Panc1 (cell line): ENCODE data around the gene APLP1.

Source experiments
- POLR2AphosphoS5 ChIP-seq: IDR thresholded peaks from 2 replicates; pipeline ENCODE4 v1.6.1; 2012; ENCODE audit warnings: mild to moderate bottlenecking, low read depth, low read length, moderate library complexity
- SIN3A ChIP-seq: IDR thresholded peaks from 2 replicates; pipeline ENCODE4 v1.6.1; 2012; ENCODE audit warnings: low read depth, mild to moderate bottlenecking, low read length, moderate library complexity, borderline replicate concordance; ENCODE audit not compliant: insufficient read depth
- TCF7L2 ChIP-seq: IDR thresholded peaks from 2 replicates; pipeline ENCODE4 v1.6.1; 2011; ENCODE audit warnings: mild to moderate bottlenecking, low read depth, low read length, inconsistent platforms
- TF ChIP-seq, protein P1 (sequence below): fragments of 450-650 bp; IDR thresholded peaks from 2 replicates; pipeline ENCODE4 v1.5.1; 2017; ENCODE audit warnings: mild to moderate bottlenecking
- TF ChIP-seq, protein P2 (sequence below), 2 experiments: IDR thresholded peaks; 2 replicates each; pipeline ENCODE4 v1.6.1; 2011 to 2012; ENCODE audit warnings: low read depth in 2 of 2, control low read depth in 1 of 2, low read length in 1 of 2, mild to moderate bottlenecking in 1 of 2, moderate library complexity in 1 of 2; ENCODE audit not compliant: insufficient read depth in 1 of 2

DNA sequence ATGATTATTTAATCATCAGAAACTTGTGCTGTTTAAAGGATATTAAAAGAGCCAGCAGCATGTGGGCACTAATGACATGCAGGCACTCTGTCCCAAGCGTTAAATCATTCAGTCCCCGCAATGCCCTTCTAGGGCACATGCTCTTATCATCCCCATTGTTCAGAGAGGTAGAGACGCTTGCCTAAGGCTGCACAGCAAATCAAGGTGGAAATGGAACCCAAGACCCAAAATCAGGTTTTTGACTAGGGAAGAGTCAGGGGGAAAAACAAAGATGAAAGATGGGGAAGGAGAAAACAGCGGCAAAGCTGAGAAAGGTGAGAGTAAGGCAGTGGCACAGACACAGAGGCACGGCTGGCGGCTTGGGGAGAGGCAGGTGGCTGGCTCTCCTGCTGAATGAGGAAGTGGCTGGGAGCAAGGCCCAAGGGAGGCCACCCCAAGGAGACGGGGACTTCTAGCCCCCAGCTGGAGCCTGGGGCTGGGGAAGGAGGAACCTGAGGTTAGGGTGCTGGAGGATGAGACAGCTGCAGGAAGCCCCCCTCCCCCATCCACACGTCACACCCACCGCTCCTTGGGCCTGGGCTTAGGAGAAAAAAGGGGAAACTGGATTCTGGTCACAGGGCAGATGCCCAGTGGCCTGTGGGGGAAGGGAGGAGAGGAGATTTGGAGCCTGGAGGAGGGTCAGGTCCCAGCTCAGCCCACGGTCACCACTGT is 40.8 kb downstream of the APLP1 start:
- TF ChIP-seq, protein P1, sequence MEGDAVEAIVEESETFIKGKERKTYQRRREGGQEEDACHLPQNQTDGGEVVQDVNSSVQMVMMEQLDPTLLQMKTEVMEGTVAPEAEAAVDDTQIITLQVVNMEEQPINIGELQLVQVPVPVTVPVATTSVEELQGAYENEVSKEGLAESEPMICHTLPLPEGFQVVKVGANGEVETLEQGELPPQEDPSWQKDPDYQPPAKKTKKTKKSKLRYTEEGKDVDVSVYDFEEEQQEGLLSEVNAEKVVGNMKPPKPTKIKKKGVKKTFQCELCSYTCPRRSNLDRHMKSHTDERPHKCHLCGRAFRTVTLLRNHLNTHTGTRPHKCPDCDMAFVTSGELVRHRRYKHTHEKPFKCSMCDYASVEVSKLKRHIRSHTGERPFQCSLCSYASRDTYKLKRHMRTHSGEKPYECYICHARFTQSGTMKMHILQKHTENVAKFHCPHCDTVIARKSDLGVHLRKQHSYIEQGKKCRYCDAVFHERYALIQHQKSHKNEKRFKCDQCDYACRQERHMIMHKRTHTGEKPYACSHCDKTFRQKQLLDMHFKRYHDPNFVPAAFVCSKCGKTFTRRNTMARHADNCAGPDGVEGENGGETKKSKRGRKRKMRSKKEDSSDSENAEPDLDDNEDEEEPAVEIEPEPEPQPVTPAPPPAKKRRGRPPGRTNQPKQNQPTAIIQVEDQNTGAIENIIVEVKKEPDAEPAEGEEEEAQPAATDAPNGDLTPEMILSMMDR, result no peak
- no peak for TF ChIP-seq POLR2AphosphoS5
- TF ChIP-seq, protein P2, sequence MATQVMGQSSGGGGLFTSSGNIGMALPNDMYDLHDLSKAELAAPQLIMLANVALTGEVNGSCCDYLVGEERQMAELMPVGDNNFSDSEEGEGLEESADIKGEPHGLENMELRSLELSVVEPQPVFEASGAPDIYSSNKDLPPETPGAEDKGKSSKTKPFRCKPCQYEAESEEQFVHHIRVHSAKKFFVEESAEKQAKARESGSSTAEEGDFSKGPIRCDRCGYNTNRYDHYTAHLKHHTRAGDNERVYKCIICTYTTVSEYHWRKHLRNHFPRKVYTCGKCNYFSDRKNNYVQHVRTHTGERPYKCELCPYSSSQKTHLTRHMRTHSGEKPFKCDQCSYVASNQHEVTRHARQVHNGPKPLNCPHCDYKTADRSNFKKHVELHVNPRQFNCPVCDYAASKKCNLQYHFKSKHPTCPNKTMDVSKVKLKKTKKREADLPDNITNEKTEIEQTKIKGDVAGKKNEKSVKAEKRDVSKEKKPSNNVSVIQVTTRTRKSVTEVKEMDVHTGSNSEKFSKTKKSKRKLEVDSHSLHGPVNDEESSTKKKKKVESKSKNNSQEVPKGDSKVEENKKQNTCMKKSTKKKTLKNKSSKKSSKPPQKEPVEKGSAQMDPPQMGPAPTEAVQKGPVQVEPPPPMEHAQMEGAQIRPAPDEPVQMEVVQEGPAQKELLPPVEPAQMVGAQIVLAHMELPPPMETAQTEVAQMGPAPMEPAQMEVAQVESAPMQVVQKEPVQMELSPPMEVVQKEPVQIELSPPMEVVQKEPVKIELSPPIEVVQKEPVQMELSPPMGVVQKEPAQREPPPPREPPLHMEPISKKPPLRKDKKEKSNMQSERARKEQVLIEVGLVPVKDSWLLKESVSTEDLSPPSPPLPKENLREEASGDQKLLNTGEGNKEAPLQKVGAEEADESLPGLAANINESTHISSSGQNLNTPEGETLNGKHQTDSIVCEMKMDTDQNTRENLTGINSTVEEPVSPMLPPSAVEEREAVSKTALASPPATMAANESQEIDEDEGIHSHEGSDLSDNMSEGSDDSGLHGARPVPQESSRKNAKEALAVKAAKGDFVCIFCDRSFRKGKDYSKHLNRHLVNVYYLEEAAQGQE (IDR thresholded peaks at IDR 0.05; ENCODE audit: insufficient read depth in 1 of 2, low read depth in 2 of 2, low read length in 1 of 2), result no peak
- TF ChIP-seq TCF7L2, result no peak
- no peak for TF ChIP-seq SIN3A
